Duodenal mucosa (tissue), 2 donors: ENCODE measurements around the gene GOLGA8K.
"Not testable (repeated sequence)": the region's sequence is repeated elsewhere in the genome, so short reads cannot be mapped to it uniquely, and the experiment has no call there.

Experiments used
- H3K27ac ChIP-seq: one replicate; pipeline ENCODE4 v1.7.0; 2013; ENCODE audit warnings: low read depth, low read length
- H3K27me3 ChIP-seq, 2 donors: one replicate each; pipeline ENCODE4 v1.7.0; 2013; ENCODE audit warnings: low read length in 2 of 2, control low read depth in 1 of 2; ENCODE audit not compliant: insufficient read depth in 2 of 2, control insufficient read depth in 1 of 2
- H3K36me3 ChIP-seq, 2 donors: one replicate each; pipeline ENCODE4 v1.7.0; 2013; ENCODE audit warnings: low read length in 2 of 2, control low read depth in 1 of 2; ENCODE audit not compliant: insufficient read depth in 2 of 2, control insufficient read depth in 1 of 2
- H3K4me1 ChIP-seq, 2 donors: one replicate each; pipeline ENCODE4 v1.7.0; 2013; ENCODE audit warnings: low read length in 2 of 2, control low read depth in 1 of 2; ENCODE audit not compliant: insufficient read depth in 2 of 2, control insufficient read depth in 1 of 2
- H3K4me3 ChIP-seq, 2 donors: one replicate each; pipeline ENCODE4 v1.7.0; 2013; ENCODE audit warnings: low read length in 2 of 2, low read depth in 1 of 2
- H3K9ac ChIP-seq, 2 donors: one replicate each; pipeline ENCODE4 v1.7.0; 2013; ENCODE audit warnings: low read length in 2 of 2, low read depth in 1 of 2
- H3K9me3 ChIP-seq, 2 donors: one replicate each; pipeline ENCODE4 v1.7.0; 2013; ENCODE audit warnings: low read length in 2 of 2, control low read depth in 1 of 2; ENCODE audit not compliant: control insufficient read depth in 1 of 2

Gene GOLGA8K

GRCh38 chr15:32356909-32357308 is 46.2 kb downstream of the GOLGA8K start:
- not testable (repeated sequence) for H3K4me1 ChIP-seq, H3K27ac ChIP-seq, H3K4me3 ChIP-seq, H3K9ac ChIP-seq, H3K27me3 ChIP-seq, H3K9me3 ChIP-seq, H3K36me3 ChIP-seq

- H3K4me3 ChIP-seq, H3K9me3 ChIP-seq, H3K27me3 ChIP-seq, H3K9ac ChIP-seq, H3K4me1 ChIP-seq, H3K36me3 ChIP-seq, H3K27ac ChIP-seq: not testable (repeated sequence)
Measured at GRCh38 chr15:32352748-32353147, 50.3 kb downstream of the GOLGA8K start.

GRCh38 chr15:32350563-32351220 is 52.4 kb downstream of the GOLGA8K start:
- H3K27me3 ChIP-seq, H3K4me1 ChIP-seq, H3K9ac ChIP-seq, H3K9me3 ChIP-seq, H3K36me3 ChIP-seq, H3K27ac ChIP-seq, H3K4me3 ChIP-seq: not testable (repeated sequence)

- H3K36me3 ChIP-seq, H3K27ac ChIP-seq, H3K9ac ChIP-seq, H3K4me3 ChIP-seq, H3K9me3 ChIP-seq, H3K27me3 ChIP-seq, H3K4me1 ChIP-seq: not testable (repeated sequence)
Measured at GRCh38 chr15:32347037-32347436, 56.1 kb downstream of the GOLGA8K start.

- H3K27me3 ChIP-seq, H3K27ac ChIP-seq, H3K4me1 ChIP-seq, H3K9me3 ChIP-seq, H3K9ac ChIP-seq, H3K36me3 ChIP-seq, H3K4me3 ChIP-seq: not testable (repeated sequence)
Measured at GRCh38 chr15:32345978-32346547, 57.0 kb downstream of the GOLGA8K start.

GRCh38 chr15:32343921-32344320 is 59.2 kb downstream of the GOLGA8K start:
- H3K9ac ChIP-seq, H3K27ac ChIP-seq, H3K27me3 ChIP-seq, H3K9me3 ChIP-seq, H3K4me3 ChIP-seq, H3K36me3 ChIP-seq, H3K4me1 ChIP-seq: not testable (repeated sequence)
